GM12875 (cell line): ENCODE results near the gene C10orf120.

ENCODE experiments used
- H3K4me3 ChIP-seq: one replicate; pipeline ENCODE4 v1.5.1; 2011; ENCODE audit warnings: low read depth, low read length, control low read depth
- CTCF ChIP-seq: IDR thresholded peaks from 2 replicates; pipeline ENCODE4 v1.5.1; 2011; ENCODE audit warnings: low read depth, mild to moderate bottlenecking, control low read depth, inconsistent platforms, low read length, moderate library complexity, borderline replicate concordance; ENCODE audit not compliant: insufficient read depth

Gene C10orf120

GRCh38 chr10:122664501-122664900 lies 35.1 kb downstream of the C10orf120 start:
- no peak for TF ChIP-seq CTCF
- no peak overlapping the region for H3K4me3 ChIP-seq

DNA sequence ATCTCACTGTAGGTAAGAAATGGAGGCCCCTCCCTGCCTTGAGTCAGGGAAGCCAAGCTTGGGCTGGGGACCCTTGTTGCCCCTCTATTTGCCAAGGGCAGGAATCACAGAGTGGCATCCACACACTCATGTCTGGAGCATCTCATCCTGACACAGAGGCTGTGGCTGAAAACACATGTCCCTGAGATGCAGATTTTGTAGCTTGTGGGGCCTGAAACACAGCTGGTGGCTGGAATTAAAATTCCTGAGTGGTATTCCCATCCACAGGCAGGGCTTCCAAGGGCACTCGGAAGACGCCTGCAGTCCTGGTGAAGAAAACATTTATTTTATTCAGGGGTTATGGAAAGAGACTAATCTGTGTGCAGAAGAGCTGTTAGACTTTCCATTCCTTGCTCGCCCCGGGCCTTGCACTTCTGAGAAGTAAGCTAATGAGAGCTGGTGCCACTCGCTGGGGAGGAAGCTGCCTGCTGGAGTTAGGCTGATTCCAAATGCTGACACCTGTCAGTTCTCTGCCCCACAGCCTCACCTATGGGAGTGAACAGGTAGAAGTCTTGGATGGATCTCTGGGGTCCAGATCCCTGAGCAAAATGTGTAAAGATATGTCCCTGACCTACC lies 36.0 kb downstream of the C10orf120 start:
- no peak overlapping the region for H3K4me3 ChIP-seq
- TF ChIP-seq CTCF = no peak

DNA sequence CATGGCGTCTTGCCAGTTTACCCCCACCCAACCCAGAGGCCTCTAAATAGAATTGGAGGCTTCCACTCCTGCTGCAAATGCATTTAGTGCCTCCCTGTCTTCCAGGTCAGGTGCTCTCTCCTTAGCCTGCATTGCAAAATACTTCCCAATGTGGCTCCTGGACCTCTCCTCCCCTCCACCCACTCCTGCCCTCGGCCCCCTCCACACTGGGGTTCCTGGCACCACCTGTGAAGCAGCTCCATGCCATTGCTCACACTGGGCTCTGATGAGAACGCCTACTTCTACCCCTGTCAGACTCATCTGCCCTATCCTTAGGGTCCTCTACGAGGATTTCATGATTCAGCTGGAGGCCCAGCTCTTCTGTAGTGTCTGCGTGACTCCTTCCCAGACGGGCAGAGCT lies 37.4 kb downstream of the C10orf120 start:
- no peak overlapping the region for H3K4me3 ChIP-seq
- TF ChIP-seq CTCF = no peak

- no peak for TF ChIP-seq CTCF
- H3K4me3 ChIP-seq = no peak overlapping the region
These were observed 39.0 kb downstream of the C10orf120 start for GRCh38 chr10:122660696-122661095.

- H3K4me3 ChIP-seq = no peak overlapping the region
- TF ChIP-seq CTCF = no peak
These were observed 40.0 kb downstream of the C10orf120 start for GRCh38 chr10:122659651-122660050.

DNA sequence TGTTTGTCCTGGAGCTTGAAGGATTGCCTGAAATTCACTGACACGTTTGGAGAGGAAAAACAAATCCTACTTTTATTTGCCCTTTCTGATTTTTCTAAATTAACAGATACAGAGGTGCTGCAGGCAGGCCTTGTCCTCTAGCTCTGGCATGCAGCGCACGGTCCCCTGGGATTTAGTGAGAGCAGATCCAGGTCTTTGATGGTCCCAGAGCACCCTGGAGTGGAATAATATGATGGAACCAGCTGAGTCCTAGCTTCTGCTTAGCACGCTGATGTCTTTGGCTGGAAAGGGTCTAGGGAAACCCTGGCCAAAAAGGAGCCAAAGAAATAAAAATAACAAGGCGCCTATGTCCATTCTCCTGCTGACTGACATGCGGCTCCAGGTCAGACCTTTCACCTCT lies 40.5 kb downstream of the C10orf120 start:
- no peak overlapping the region for H3K4me3 ChIP-seq
- TF ChIP-seq CTCF = no peak

- TF ChIP-seq CTCF = no peak
These were observed 41.1 kb downstream of the C10orf120 start for GRCh38 chr10:122658356-122659049.

More at GRCh38 chr10:122658356-122659049, 41.1 kb downstream of the C10orf120 start:
- no peak overlapping the region for H3K4me3 ChIP-seq
